ENCODE data around the gene GALK1. TPM values are rescaled to one million over a fixed set of nuclear protein-coding genes. Genes with fewer than 3 reads are reported as not detected.
A peak's percentile ranks its signal among the peaks of the same experiment; 100 is the strongest.
"Not testable (repeated sequence)": the region's sequence is repeated elsewhere in the genome, so short reads cannot be mapped to it uniquely, and the experiment has no call there.

Gene GALK1
- total RNA-seq, 1 donor from 2014 or later = 96.2 TPM

- DNase-seq (ENCODE audit: low read depth in 2 of 2) = no peak
Measured at GRCh38 chr17:75765981-75766380, 989 bp upstream of the GALK1 start.

- DNase-seq (ENCODE audit: low read depth in 2 of 2) = no peak
Measured at GRCh38 chr17:75764417-75764710, 628 bp downstream of the GALK1 start.

GRCh38 chr17:75763613-75764416 is 1.2 kb downstream of the GALK1 start:
- DNase-seq (ENCODE audit: low read depth in 2 of 2) = no peak

- no peak for DNase-seq (ENCODE audit: low read depth in 2 of 2)
Measured at GRCh38 chr17:75763269-75763607, 1.8 kb downstream of the GALK1 start.

GRCh38 chr17:75762513-75763268 is 2.3 kb downstream of the GALK1 start:
- DNase-seq (ENCODE audit: low read depth in 2 of 2) = no peak

GRCh38 chr17:75759978-75760640 is 4.9 kb downstream of the GALK1 start:
- DNase-seq (ENCODE audit: low read depth in 2 of 2) = not testable (repeated sequence)

- DNase-seq (ENCODE audit: low read depth in 2 of 2) = no peak
Measured at GRCh38 chr17:75759457-75759856, 5.5 kb downstream of the GALK1 start.

- DNase-seq (ENCODE audit: low read depth in 2 of 2) = no peak
Measured at GRCh38 chr17:75758131-75758905, 6.7 kb downstream of the GALK1 start.

GRCh38 chr17:75757086-75757681 is 7.8 kb downstream of the GALK1 start:
- DNase-seq (ENCODE audit: low read depth in 2 of 2) = no peak

GRCh38 chr17:75756451-75757085 is 8.4 kb downstream of the GALK1 start:
- no peak for DNase-seq (ENCODE audit: low read depth in 2 of 2)

- DNase-seq (ENCODE audit: low read depth in 2 of 2) = no peak
Measured at GRCh38 chr17:75755990-75756389, 9.0 kb downstream of the GALK1 start.

GRCh38 chr17:75755205-75755901 is 9.6 kb downstream of the GALK1 start:
- no peak for DNase-seq (ENCODE audit: low read depth in 2 of 2)

- DNase-seq (ENCODE audit: low read depth in 2 of 2) = no peak
Measured at GRCh38 chr17:75754378-75755204, 10.4 kb downstream of the GALK1 start.

- peak in 1 of 2 donors; percentile 58 for DNase-seq (ENCODE audit: low read depth in 2 of 2)
Measured at GRCh38 chr17:75753514-75754377, 11.2 kb downstream of the GALK1 start.

- DNase-seq (ENCODE audit: low read depth in 2 of 2) = no peak
Measured at GRCh38 chr17:75752802-75753513, 12.0 kb downstream of the GALK1 start.

GRCh38 chr17:75752405-75752709 is 12.6 kb downstream of the GALK1 start:
- DNase-seq (ENCODE audit: low read depth in 2 of 2) = no peak

- DNase-seq (ENCODE audit: low read depth in 2 of 2) = no peak
Measured at GRCh38 chr17:75751676-75752404, 13.2 kb downstream of the GALK1 start.

All from dermis microvascular lymphatic vessel endothelial cell (primary cell).